Stimulated activated CD8-positive, alpha-beta memory T cell treated with anti-CD3 and anti-CD28 coated beads, Interleukin-4, amount 100 ng/mL, for 24 hours (primary cell): ENCODE data around the gene CBX7.

Experiments
- DNase-seq: peaks from one replicate; pipeline ENCODE4 v3.0.0-alpha.2; 2020; ENCODE audit warnings: low read depth

CBX7 gene

GRCh38 chr22:39152511-39153219 is at the start of gene CBX7:
Gene CBX7, minus strand, starts transcription at chr22:39152680. Its CDS starts 236 bp downstream, at chr22:39152444.
- DNase-seq: peak; percentile 93

- no peak for DNase-seq
Measured at GRCh38 chr22:39197578-39197977, 45.1 kb upstream of the CBX7 start.

- DNase-seq: no peak
Measured at GRCh38 chr22:39194098-39194497, 41.6 kb upstream of the CBX7 start.

GRCh38 chr22:39188809-39189208 is 36.3 kb upstream of the CBX7 start:
- DNase-seq: no peak

DNA sequence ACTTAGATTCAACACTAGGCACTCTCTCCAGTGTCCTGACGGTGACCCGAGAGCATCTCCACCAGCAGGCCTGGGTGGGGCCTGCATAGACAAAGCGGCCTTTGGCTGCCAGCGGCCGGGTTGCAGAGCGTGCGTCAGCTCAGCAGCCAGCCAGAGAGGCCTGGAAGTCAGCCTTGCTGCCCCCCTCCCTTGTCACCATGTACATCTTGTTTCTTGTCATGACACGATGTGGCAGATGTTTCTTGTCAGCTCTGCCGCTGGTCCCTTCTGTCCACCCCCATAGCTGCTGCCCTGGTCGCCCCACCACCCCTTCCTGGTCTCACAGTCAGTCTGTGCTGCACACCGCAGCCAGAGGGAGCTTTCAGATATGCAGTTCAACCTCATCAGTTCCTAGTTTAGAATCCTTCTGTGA is 33.1 kb upstream of the CBX7 start:
- DNase-seq: no peak

GRCh38 chr22:39184586-39185577 is 32.4 kb upstream of the CBX7 start:
- DNase-seq: no peak

- DNase-seq: no peak
Measured at GRCh38 chr22:39183991-39184585, 31.6 kb upstream of the CBX7 start.

- no peak for DNase-seq
Measured at GRCh38 chr22:39182478-39183030, 30.1 kb upstream of the CBX7 start.

DNA sequence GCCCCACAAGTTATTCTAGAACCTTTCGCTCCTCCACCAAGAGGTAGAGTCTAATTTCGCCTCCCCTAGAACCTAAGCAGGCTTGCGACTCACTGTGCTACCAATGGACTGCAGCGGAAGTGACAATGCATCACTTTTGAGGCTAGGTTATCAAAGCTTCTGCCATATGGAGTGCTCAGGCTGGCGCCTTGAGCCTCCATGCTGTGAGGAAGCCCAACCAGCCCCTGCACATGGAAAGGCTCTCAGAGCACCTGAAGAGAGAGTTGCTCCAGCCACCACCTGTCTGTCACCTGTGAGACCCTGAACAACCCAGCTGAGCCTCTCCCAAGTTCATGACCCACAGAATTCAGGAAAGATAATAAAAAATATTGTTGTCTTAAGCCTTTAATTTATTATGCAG is 29.3 kb upstream of the CBX7 start:
- no peak for DNase-seq

GRCh38 chr22:39181356-39181755 is 28.9 kb upstream of the CBX7 start:
- no peak for DNase-seq

DNA sequence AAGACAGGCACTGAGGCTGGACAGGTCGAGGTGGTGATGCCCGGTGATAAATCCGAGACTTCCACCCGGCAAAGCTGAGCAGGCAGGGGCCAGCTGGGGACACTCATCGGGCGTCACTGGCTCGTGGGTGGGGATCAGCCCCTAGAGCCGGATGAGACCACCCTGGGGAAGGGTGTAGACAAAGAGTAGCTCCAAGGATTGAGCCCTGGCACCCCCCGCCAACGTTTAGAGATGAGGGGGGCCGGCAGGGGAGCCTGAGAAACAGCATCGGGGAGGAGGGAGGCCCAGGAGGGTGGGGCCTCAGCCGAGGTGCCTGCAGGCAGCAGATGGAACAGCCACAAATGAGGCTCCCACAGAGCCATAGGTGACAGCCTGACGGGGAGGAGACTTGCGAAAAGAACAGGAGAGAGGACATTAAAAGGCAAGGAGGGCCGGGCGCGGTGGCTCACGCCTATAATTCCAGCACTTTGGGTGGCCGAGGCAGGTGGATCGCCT is 27.4 kb upstream of the CBX7 start:
- no peak for DNase-seq

- no peak for DNase-seq
Measured at GRCh38 chr22:39179401-39179827, 26.9 kb upstream of the CBX7 start.

DNA sequence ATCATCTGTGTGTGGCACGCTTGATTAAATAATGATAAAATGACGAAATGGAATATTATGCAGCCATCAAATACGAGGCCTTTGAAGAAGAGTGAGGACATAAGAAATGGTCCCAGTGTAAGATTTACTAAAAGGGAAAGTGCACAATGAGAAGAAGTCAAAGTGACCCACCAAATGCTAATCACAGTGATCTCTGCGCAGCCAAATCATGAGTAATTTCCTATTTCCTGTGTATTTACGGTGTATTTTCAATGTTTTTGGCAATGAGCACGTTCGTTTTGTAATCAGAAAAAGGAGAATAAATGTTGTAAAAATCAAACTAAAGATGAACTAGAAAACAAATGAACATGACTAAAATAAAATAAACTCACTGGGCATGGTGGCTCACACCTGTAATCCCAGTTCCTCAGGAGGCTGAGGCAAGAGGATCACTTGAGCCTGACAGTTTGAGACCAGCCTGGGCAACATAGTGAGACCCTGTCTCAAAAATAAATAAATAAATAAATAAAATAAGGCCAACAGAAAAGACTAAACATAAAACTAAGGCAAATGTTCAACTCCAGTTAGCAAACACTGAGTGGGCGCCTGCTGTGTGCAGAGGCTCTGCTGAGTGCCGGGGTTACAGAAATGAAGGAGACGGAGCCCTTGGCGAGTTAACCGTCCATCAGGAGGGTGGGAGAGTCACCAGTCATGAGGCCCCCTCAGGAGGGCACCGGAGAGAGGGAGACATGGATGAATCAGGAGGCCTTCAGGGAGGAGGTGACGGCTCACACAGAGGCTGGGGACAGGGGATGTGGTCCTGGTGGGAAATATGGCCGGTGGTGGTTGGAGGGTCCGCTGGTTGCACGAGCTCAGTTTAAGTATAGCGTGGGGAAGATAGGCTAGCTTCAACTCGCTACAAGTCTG is 26.0 kb upstream of the CBX7 start:
- no peak for DNase-seq

- DNase-seq: no peak
Measured at GRCh38 chr22:39177791-39178190, 25.3 kb upstream of the CBX7 start.

DNA sequence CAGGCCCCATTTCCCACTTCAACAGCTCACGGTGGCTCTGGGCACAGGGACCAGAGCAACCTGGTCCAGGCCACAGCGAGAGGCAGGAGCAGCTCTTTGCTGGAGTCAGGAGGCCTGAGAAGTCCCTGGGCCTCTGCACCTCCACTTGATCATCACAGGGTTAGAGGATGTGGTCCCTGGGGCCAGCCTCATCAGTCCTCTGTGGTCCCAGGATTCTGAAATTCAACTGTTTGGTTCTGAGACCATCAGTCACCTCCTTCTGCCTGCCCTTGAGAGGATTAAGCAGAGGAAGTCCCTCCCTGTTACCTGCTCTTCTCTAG is 24.9 kb upstream of the CBX7 start:
- DNase-seq: no peak

DNA sequence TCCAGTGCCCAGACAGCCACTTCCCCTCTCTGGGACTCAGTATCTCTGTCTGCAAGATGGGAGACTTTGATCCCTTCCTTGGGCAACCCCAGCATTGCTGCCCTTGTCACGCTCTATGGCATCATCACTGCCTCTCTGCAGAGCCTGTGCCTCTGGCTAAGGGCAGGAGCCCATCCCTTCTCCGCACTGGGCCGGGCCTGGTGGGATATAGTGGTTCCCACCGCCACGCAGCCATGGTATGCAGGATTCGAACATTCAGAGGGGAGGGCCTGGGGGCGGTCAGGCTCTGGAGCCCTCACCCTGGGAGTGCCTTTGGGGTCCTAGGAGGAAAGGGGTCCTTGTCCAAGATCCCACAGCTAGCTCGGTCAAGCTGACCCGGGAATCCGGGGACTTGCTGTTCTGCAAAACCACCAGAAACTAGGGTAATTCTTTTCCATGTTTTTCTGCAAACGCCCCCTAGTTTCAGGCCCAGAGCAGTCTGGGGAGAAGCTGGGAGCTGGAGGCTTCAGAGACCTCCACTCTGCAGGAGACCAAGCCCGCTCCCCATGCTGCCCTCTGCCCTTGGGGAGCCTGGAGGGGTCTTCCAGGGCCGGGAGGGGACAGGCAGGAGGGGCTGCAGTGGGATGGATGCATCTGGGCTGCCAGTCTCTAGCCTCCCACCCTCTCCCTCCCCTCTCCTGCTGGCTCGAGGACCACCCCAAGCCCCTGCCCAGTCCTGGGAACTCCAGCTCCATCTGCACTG is 24.4 kb upstream of the CBX7 start:
- no peak for DNase-seq

DNA sequence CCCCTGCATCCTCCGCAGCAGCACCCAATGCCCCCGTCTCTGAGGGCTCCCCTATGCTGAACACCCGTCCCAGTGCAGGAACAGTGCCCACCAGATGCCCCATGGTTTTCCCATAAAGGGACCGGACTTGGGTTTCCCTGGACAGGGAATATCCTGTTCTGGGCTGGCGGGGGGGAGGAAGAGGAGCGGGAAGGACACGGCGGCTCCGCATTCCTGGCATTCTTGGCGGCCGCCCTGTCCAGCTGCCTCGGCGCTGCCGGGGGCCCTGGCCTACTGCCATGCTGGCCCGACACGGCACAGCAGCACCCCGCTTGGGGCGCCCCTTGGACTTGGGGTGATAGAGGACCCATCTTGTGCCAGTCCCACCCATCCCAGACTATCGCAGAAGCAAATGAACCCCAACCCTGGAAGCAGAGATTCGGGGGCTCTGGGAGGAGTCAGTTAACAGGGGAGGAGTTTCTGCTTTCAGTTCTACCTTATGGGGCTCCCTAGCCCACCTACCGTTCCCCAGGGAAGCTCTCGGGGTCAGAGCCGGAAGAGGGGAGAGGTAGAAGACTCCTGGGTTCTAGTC is 23.7 kb upstream of the CBX7 start:
- no peak for DNase-seq

- no peak for DNase-seq
Measured at GRCh38 chr22:39175353-39176142, 23.1 kb upstream of the CBX7 start.
